Activated T-cell treated with anti-CD3 and anti-CD28 coated beads for 24 hours (primary cell): ENCODE measurements around the gene MTMR6.

Experiments used
- DNase-seq: peaks from one replicate; pipeline ENCODE4 v3.0.0-alpha.2; 2020; ENCODE audit warnings: low read depth

The MTMR6 gene

GRCh38 chr13:25276748-25277147 is 10.5 kb downstream of the MTMR6 start:
- no peak for DNase-seq

- DNase-seq, result no peak
Observed at GRCh38 chr13:25268561-25268960, 18.7 kb downstream of the MTMR6 start.

GRCh38 chr13:25267715-25268114 is 19.6 kb downstream of the MTMR6 start:
- no peak for DNase-seq

- DNase-seq, result no peak
Observed at GRCh38 chr13:25266706-25267105, 20.6 kb downstream of the MTMR6 start.

GRCh38 chr13:25262261-25262660 is 25.0 kb downstream of the MTMR6 start:
- no peak for DNase-seq

- no peak for DNase-seq
Observed at GRCh38 chr13:25253702-25254101, 33.6 kb downstream of the MTMR6 start.

GRCh38 chr13:25252752-25253151 is 34.5 kb downstream of the MTMR6 start:
- DNase-seq, result no peak

- DNase-seq, result no peak
Observed at GRCh38 chr13:25252225-25252624, 35.1 kb downstream of the MTMR6 start.

- DNase-seq, result no peak
Observed at GRCh38 chr13:25249001-25249543, 38.2 kb downstream of the MTMR6 start.

GRCh38 chr13:25248071-25248470 is 39.2 kb downstream of the MTMR6 start:
- DNase-seq, result no peak

- no peak for DNase-seq
Observed at GRCh38 chr13:25247360-25247759, 39.9 kb downstream of the MTMR6 start.

- no peak for DNase-seq
Observed at GRCh38 chr13:25244123-25244522, 43.2 kb downstream of the MTMR6 start.

GRCh38 chr13:25242956-25243355 is 44.3 kb downstream of the MTMR6 start:
- DNase-seq, result no peak

- no peak for DNase-seq
Observed at GRCh38 chr13:25241007-25241406, 46.3 kb downstream of the MTMR6 start.

GRCh38 chr13:25237083-25237482 is 50.2 kb downstream of the MTMR6 start:
- DNase-seq, result no peak

- no peak for DNase-seq
Observed at GRCh38 chr13:25233861-25234260, 53.4 kb downstream of the MTMR6 start.

- DNase-seq, result no peak
Observed at GRCh38 chr13:25232937-25233515, 54.3 kb downstream of the MTMR6 start.

- no peak for DNase-seq
Observed at GRCh38 chr13:25231517-25231916, 55.8 kb downstream of the MTMR6 start.

- no peak for DNase-seq
Observed at GRCh38 chr13:25227690-25228089, 59.6 kb downstream of the MTMR6 start.

- DNase-seq, result no peak
Observed at GRCh38 chr13:25225970-25226369, 61.3 kb downstream of the MTMR6 start.

GRCh38 chr13:25224151-25224550 is 63.1 kb downstream of the MTMR6 start:
- DNase-seq, result no peak

GRCh38 chr13:25222740-25223139 is 64.5 kb downstream of the MTMR6 start:
- DNase-seq, result no peak

GRCh38 chr13:25218019-25218418 is 69.3 kb downstream of the MTMR6 start:
- no peak for DNase-seq
